Astrocyte (in vitro differentiated cells and primary cell): ENCODE measurements around the gene C2CD4A. TPM values are rescaled to one million over a fixed set of nuclear protein-coding genes. Genes with fewer than 3 reads are reported as not detected.
A peak's percentile ranks its signal among the peaks of the same experiment; 100 is the strongest.

Experiments
- DNase-seq: peaks from one replicate; pipeline ENCODE4 v3.0.0-alpha.2; 2010; ENCODE audit warnings: low read depth
- FAIRE-seq: peaks from 2 replicates; lab custom pipeline; 2011; peaks lifted over from hg19 to GRCh38; lab: Jason Lieb, UNC
- H2AFZ ChIP-seq: 2 replicates; pipeline ENCODE4 v1.6.0; 2012; ENCODE audit warnings: low read depth, low read length, inconsistent platforms
- H3K27ac ChIP-seq: 2 replicates; pipeline ENCODE4 v1.5.1; 2011; ENCODE audit warnings: low read depth, low read length, inconsistent platforms
- H3K27me3 ChIP-seq: 2 replicates; pipeline ENCODE4 v1.6.0; 2011; ENCODE audit warnings: low read length, inconsistent platforms; ENCODE audit not compliant: insufficient read depth
- H3K36me3 ChIP-seq: 2 replicates; pipeline ENCODE4 v1.5.1; 2011; ENCODE audit warnings: low read length, inconsistent platforms; ENCODE audit not compliant: insufficient read depth
- H3K4me1 ChIP-seq: 2 replicates; pipeline ENCODE4 v1.5.1; 2011; ENCODE audit warnings: low read length, inconsistent platforms; ENCODE audit not compliant: insufficient read depth
- H3K4me2 ChIP-seq: 2 replicates; pipeline ENCODE4 v1.6.0; 2012; ENCODE audit warnings: low read length, inconsistent platforms
- H3K4me3 ChIP-seq: 2 replicates; pipeline ENCODE4 v1.5.1; 2011; ENCODE audit warnings: low read depth, mild to moderate bottlenecking, low read length, inconsistent platforms; ENCODE audit not compliant: insufficient read depth
- H3K79me2 ChIP-seq: 2 replicates; pipeline ENCODE4 v1.6.0; 2012; ENCODE audit warnings: mild to moderate bottlenecking, low read length, inconsistent platforms; ENCODE audit not compliant: insufficient read depth
- H3K9ac ChIP-seq: 2 replicates; pipeline ENCODE4 v1.6.0; 2012; ENCODE audit warnings: mild to moderate bottlenecking, low read length, inconsistent platforms
- H3K9me3 ChIP-seq: 2 replicates; pipeline ENCODE4 v1.5.1; 2012; ENCODE audit warnings: low read depth, mild to moderate bottlenecking, low read length, inconsistent platforms; ENCODE audit not compliant: insufficient read depth
- H4K20me1 ChIP-seq: 2 replicates; pipeline ENCODE4 v1.6.0; 2012; ENCODE audit warnings: low read length, inconsistent platforms; ENCODE audit not compliant: insufficient read depth
- H3K27ac Mint-ChIP-seq: one replicate; pipeline ENCODE4 v1.8.0; 2021; ENCODE audit warnings: mild to moderate bottlenecking, mixed read lengths; ENCODE audit not compliant: unreplicated experiment
- H3K27me3 Mint-ChIP-seq: one replicate; pipeline ENCODE4 v1.8.0; 2021; ENCODE audit warnings: low read depth, mixed read lengths; ENCODE audit not compliant: unreplicated experiment
- H3K36me3 Mint-ChIP-seq: one replicate; pipeline ENCODE4 v1.8.0; 2021; ENCODE audit warnings: low read depth, mixed read lengths; ENCODE audit not compliant: unreplicated experiment
- H3K4me1 Mint-ChIP-seq: one replicate; pipeline ENCODE4 v1.8.0; 2021; ENCODE audit warnings: low read depth, mixed read lengths; ENCODE audit not compliant: unreplicated experiment
- H3K4me3 Mint-ChIP-seq: one replicate; pipeline ENCODE4 v1.8.0; 2021; ENCODE audit warnings: mild to moderate bottlenecking, moderate library complexity, mixed read lengths; ENCODE audit not compliant: unreplicated experiment
- H3K9me3 Mint-ChIP-seq: one replicate; pipeline ENCODE4 v1.8.0; 2021; ENCODE audit warnings: mild to moderate bottlenecking, mixed read lengths; ENCODE audit not compliant: unreplicated experiment
- CTCF ChIP-seq: IDR thresholded peaks from 2 replicates; pipeline ENCODE4 v1.5.1; 2011; ENCODE audit warnings: low read depth, mild to moderate bottlenecking, inconsistent platforms, low read length, moderate library complexity; ENCODE audit not compliant: insufficient read depth
- EZH2 ChIP-seq: IDR thresholded peaks from 2 replicates; pipeline ENCODE4 v1.6.1; 2012; ENCODE audit warnings: mild to moderate bottlenecking, low read length, inconsistent platforms; ENCODE audit not compliant: insufficient read depth
- total RNA-seq: library from RNA; stranded (reverse); gene quantifications from 2 replicates; pipeline ENCODE4 v1.2.1, GENCODE V29; 2021

C2CD4A gene
- total RNA-seq, 1 donor from 2014 or later = not detected

- Histone ChIP-seq H3K79me2 (no peaks in the 10 kb centered on the region), H3K9ac (peak overlapping the region; percentile 43), H3K4me3 (no peak overlapping the region), H2AFZ (no peak overlapping the region), H3K4me1 (peaks cover 11% of the 10 kb centered on the region), H3K4me2 (no peak overlapping the region), H4K20me1 (no peaks in the 10 kb centered on the region), H3K9me3 (no peaks in the 10 kb centered on the region), H3K27ac (peak overlapping the region; percentile 91), H3K36me3 (no peaks in the 10 kb centered on the region), H3K27me3 (no peaks in the 10 kb centered on the region)
- H3K9me3 Mint-ChIP-seq = peaks cover 1% of the 10 kb centered on the region
- DNase-seq (no peak), FAIRE-seq (no peak)
- H3K4me1 Mint-ChIP-seq = peaks cover 18% of the 10 kb centered on the region
- TF ChIP-seq EZH2 (no peak), CTCF (no peak)
- no peaks in the 10 kb centered on the region for H3K36me3 Mint-ChIP-seq
- H3K4me3 Mint-ChIP-seq = no peak overlapping the region
- H3K27me3 Mint-ChIP-seq = no peaks in the 10 kb centered on the region
- peak overlapping the region; percentile 98 for H3K27ac Mint-ChIP-seq
These were observed 53.1 kb downstream of the C2CD4A start for GRCh38 chr15:62119874-62120273.

Other genes starting within 250 kb of the C2CD4A start
- gene VPS13C, start 6.5 kb upstream of the C2CD4A start, total RNA-seq = 33.6 and 35.4 TPM in 2 replicates
- gene C2CD4B, start 98.3 kb downstream of the C2CD4A start, total RNA-seq = not detected in 2 replicates